Memory B cell (primary cell): Measurements from ENCODE around the gene TRAIP.
"Not testable (repeated sequence)": the region's sequence is repeated elsewhere in the genome, so short reads cannot be mapped to it uniquely, and the experiment has no call there.

ENCODE experiments used
- ATAC-seq: fragments of 150-1000 bp; cut with Tn5 transposase; 2 replicates; pipeline ENCODE4 v1.10.0; 2021; ENCODE audit warnings: low read depth, mild to moderate bottlenecking, moderate library complexity
- DNase-seq, 2 donors: peaks; one replicate each; pipeline ENCODE4 v3.0.0; 2022; ENCODE audit warnings: low spot score in 2 of 2
- H3K27ac Mint-ChIP-seq: one replicate; pipeline ENCODE4 v1.8.0; 2022; ENCODE audit warnings: mild to moderate bottlenecking, moderate library complexity, mixed read lengths
- H3K27me3 Mint-ChIP-seq: one replicate; pipeline ENCODE4 v1.8.0; 2022; ENCODE audit warnings: mixed read lengths
- H3K36me3 Mint-ChIP-seq: one replicate; pipeline ENCODE4 v1.8.0; 2022; ENCODE audit warnings: mild to moderate bottlenecking, mixed read lengths
- H3K4me1 Mint-ChIP-seq: one replicate; pipeline ENCODE4 v1.8.0; 2022; ENCODE audit warnings: mixed read lengths
- H3K4me3 Mint-ChIP-seq: one replicate; pipeline ENCODE4 v1.8.0; 2022; ENCODE audit warnings: mild to moderate bottlenecking, moderate library complexity, mixed read lengths
- H3K9me3 Mint-ChIP-seq: one replicate; pipeline ENCODE4 v1.8.0; 2022; ENCODE audit warnings: mixed read lengths

Gene TRAIP

GRCh38 chr3:49782277-49782676, 74.1 kb downstream of the TRAIP start:
- H3K27ac Mint-ChIP-seq, ATAC-seq, H3K36me3 Mint-ChIP-seq, H3K9me3 Mint-ChIP-seq, H3K27me3 Mint-ChIP-seq, DNase-seq: not testable (repeated sequence)
- Mint-ChIP-seq H3K4me3 (peak overlapping the region; percentile 21), H3K4me1 (peaks cover 26% of the 10 kb centered on the region)

DNA sequence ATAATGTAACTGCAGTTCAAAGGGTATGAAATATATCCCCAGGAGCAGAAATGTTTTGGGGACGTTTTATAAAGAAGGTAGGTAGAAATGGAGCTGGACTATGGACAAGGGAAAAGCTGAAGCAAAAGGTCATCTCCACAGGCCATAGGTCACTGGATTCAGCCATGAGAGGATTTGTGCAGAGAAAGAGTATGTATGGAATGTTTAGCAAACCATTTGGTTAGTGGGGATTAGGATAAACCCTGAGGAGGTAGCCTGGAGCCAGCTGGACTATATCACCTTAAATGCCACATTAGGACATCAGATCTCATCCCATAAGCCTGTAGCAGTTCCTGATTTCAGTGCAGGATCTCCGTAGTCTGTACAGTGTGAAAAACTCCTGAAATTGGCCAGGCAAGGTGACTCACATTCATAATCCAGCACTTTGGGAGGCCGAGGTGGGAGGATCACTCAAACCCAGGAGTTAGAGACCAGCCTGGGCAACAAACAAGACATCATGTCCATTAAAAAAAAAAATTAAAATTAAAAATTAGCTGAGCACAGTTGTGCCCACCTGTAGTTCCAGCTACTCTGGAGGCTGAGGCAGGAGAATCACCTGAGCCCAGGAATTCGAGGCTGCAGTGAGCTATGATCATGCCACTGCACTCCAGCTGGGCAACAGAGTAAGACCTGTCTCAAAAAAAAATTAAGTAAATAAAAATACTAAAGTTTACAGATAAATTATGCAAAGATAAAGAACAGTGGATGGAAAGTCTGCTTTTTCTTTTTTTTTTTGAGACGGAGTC, 74.8 kb downstream of the TRAIP start:
- peak overlapping the region; percentile 41 for H3K27ac Mint-ChIP-seq

DNA sequence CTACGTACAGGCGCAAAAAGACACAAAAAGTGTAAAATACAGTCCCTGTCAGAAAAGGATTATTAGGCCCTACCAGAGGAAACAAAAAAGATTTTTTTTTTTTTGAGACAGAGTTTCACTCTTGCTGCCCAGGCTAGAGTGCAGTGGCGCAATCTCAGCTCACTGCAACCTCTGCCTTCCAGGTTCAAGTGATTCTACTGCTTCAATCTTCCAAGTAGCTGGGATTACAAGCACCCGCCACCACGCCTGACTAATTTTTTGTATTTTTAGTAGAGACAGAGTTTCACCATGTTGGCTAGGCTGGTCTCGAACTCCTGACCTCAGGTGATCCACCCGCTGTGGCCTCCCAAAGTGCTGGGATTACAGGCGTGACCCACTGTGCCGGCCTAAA, 75.4 kb downstream of the TRAIP start:
- not testable (repeated sequence) for DNase-seq, H3K4me3 Mint-ChIP-seq, ATAC-seq, H3K9me3 Mint-ChIP-seq, H3K36me3 Mint-ChIP-seq, H3K27me3 Mint-ChIP-seq
- Mint-ChIP-seq H3K4me1 (peaks cover 20% of the 10 kb centered on the region), H3K27ac (peak overlapping the region; percentile 41)

More for the DNA sequence above, 74.8 kb downstream of the TRAIP start:
- Mint-ChIP-seq H3K9me3 (no peaks in the 10 kb centered on the region), H3K27me3 (no peaks in the 10 kb centered on the region), H3K4me1 (peaks cover 21% of the 10 kb centered on the region), H3K36me3 (peaks cover 9% of the 10 kb centered on the region), H3K4me3 (no peak overlapping the region)
- DNase-seq (no peak), ATAC-seq (no peak)

GRCh38 chr3:49780080-49780974, 76.0 kb downstream of the TRAIP start:
- Mint-ChIP-seq H3K4me1 (peaks cover 17% of the 10 kb centered on the region), H3K27ac (peak overlapping the region; percentile 47), H3K4me3 (no peak overlapping the region), H3K36me3 (peaks cover 9% of the 10 kb centered on the region), H3K9me3 (no peaks in the 10 kb centered on the region), H3K27me3 (no peaks in the 10 kb centered on the region)
- no peak for ATAC-seq
- DNase-seq = no peak

DNA sequence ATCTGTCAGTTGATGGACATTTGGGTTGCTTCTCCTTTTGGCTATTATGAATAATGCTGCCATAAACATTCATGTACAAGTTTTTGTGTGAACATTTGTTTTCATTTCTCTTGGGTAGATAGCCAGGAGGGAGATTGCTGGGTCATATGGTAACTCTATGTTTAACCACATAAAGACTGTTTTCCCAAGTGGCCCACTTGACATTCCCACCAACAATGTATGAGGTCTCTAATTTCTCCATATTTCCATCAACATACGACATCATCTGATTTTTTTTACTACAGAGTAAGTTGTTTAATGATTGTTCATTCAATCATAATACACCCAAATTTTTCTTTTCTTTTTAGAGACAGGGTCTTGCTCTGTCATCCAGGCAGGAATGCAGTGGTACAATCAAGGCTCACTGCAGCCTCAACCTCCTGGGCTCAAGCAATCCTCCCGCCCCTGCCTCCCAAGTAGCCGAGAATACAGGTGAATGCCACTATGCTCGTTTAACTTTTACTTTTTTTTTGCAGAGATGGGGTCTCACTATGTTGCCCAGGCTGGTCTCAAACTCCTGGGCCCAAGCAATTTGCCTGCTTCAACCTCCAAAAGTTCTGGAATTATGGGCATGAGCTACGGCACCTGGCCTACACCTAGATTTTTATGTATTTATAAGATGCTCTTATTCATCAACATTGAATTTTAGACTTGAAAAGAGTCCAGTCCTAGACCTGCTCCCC, 76.8 kb downstream of the TRAIP start:
- Mint-ChIP-seq H3K27ac (peak overlapping the region; percentile 47), H3K4me1 (peaks cover 17% of the 10 kb centered on the region), H3K27me3 (no peaks in the 10 kb centered on the region), H3K4me3 (no peak overlapping the region), H3K9me3 (no peaks in the 10 kb centered on the region), H3K36me3 (peaks cover 11% of the 10 kb centered on the region)
- DNase-seq (no peak), ATAC-seq (no peak)
